HepG2 (cell line): ENCODE results near the gene RPRML. TPM values are rescaled to one million over a fixed set of nuclear protein-coding genes. Genes with fewer than 3 reads are reported as not detected.

Source experiments
- ATM ChIP-seq: fragments of 450-650 bp; IDR thresholded peaks from 2 replicates; pipeline ENCODE4 v1.7.1; 2017; ENCODE audit warnings: mild to moderate bottlenecking, borderline replicate concordance
- DZIP1 ChIP-seq: sonication (generic); formaldehyde crosslinking; IDR thresholded peaks from 2 replicates; pipeline ENCODE4 v1.5.0; 2020; ENCODE audit warnings: mild to moderate bottlenecking, missing genetic modification reagents
- HIC2 ChIP-seq: sonication (generic); formaldehyde crosslinking; IDR thresholded peaks from 2 replicates; pipeline ENCODE4 v1.9.0; 2022; ENCODE audit warnings: low read depth, missing genetic modification reagents
- IRF2 ChIP-seq: IDR thresholded peaks from 2 replicates; pipeline ENCODE4 v1.6.1; 2018; ENCODE audit warnings: missing genetic modification reagents, missing compliant biosample characterization
- MYPOP ChIP-seq: sonication (generic); formaldehyde crosslinking; IDR thresholded peaks from 2 replicates; pipeline ENCODE4 v1.8.1; 2023; ENCODE audit warnings: mild to moderate bottlenecking, moderate library complexity, missing genetic modification reagents
- NFKB2 ChIP-seq: sonication (generic); formaldehyde crosslinking; IDR thresholded peaks from 2 replicates; pipeline ENCODE4 v1.4.0; 2020; ENCODE audit warnings: missing genetic modification reagents, borderline replicate concordance
- NR2F1 ChIP-seq, 2 experiments: fragments of 450-650 bp in 1 of 2; formaldehyde crosslinking in 1 of 2; IDR thresholded peaks; 2 replicates each; pipeline versions ENCODE4 v1.5.0 to v1.6.1; 2016 to 2020; ENCODE audit warnings: mild to moderate bottlenecking in 1 of 2, missing compliant biosample characterization in 1 of 2, missing genetic modification reagents in 1 of 2, moderate library complexity in 1 of 2
- POGZ ChIP-seq: sonication (generic); formaldehyde crosslinking; IDR thresholded peaks from 2 replicates; pipeline ENCODE4 v1.4.0; 2020; ENCODE audit warnings: mild to moderate bottlenecking, missing genetic modification reagents
- TAF15 ChIP-seq: fragments of 200-400 bp; formaldehyde crosslinking; IDR thresholded peaks from one replicate; pipeline ENCODE4 v1.6.1; 2018; ENCODE audit warnings: mild to moderate bottlenecking, low read depth, low read length; ENCODE audit not compliant: poor library complexity, severe bottlenecking
- ZNF574 ChIP-seq: sonication (generic); formaldehyde crosslinking; IDR thresholded peaks from 2 replicates; pipeline ENCODE4 v1.4.0; 2020; ENCODE audit warnings: missing genetic modification reagents
- ZNF687 ChIP-seq: sonication (generic); formaldehyde crosslinking; IDR thresholded peaks from 2 replicates; pipeline ENCODE4 v1.5.1; 2020; ENCODE audit warnings: mild to moderate bottlenecking, missing genetic modification reagents, moderate library complexity
- ZNF770 ChIP-seq: sonication (generic); formaldehyde crosslinking; IDR thresholded peaks from 2 replicates; pipeline ENCODE4 v1.5.0; 2020; ENCODE audit warnings: mild to moderate bottlenecking, missing genetic modification reagents
- polyA plus RNA-seq, 8 experiments: library from polyadenylated mRNA; depleted of rRNA in 3 of 8; stranded (reverse) in 7 of 8; unstranded in 1 of 8; fragments of >200 nt; fragmentation: Illumina TruSeq in 4 of 8; extraction: Trizol in 4 of 8; gene quantifications; 2 replicates each; pipeline versions ENCODE4 v1.2.1 to v1.2.3, GENCODE V29; 2011 to 2016; ENCODE audit warnings: low read depth in 4 of 8, missing spikeins in 1 of 8, mixed read lengths in 1 of 8; ENCODE audit not compliant: insufficient read depth in 1 of 8
- total RNA-seq, 5 experiments: library from RNA; depleted of rRNA; stranded (reverse); fragments of >200 nt; fragmentation: Illumina TruSeq; extraction: Trizol; gene quantifications; 2 replicates each; pipeline ENCODE4 v1.2.3, GENCODE V29; 2016; ENCODE audit warnings: low read depth in 1 of 5

The RPRML gene
- total and polyA plus RNA-seq, 2 of the 13 experiments (the other 11 are each of a cell fraction or from before 2014, with no cell fraction given), result not detected

GRCh38 chr17:46940692-46941404 lies 38.2 kb downstream of the RPRML start (continued):
- TF ChIP-seq NFKB2, result peak; percentile 64; the same call in 1 of the 2 replicates
- peak in 1 of 2 experiments; percentile 60; a peak in 2 of 4 replicates for TF ChIP-seq NR2F1 (CRISPR knock-in tag; IDR thresholded peaks at IDR 0.05)
- TF ChIP-seq IRF2, result peak; percentile 69; the same call in 1 of the 2 replicates
- TF ChIP-seq ZNF687 (CRISPR knock-in tag), result peak; percentile 45
- TF ChIP-seq ATM, result no peak
- TF ChIP-seq TAF15, result no peak
- peak; percentile 68 for TF ChIP-seq ZNF574 (CRISPR knock-in tag)
- TF ChIP-seq ZNF770 (CRISPR knock-in tag), result no peak
- no peak for TF ChIP-seq HIC2 (CRISPR knock-in tag)
- TF ChIP-seq DZIP1 (CRISPR knock-in tag), result no peak
- no peak for TF ChIP-seq POGZ
- TF ChIP-seq MYPOP (CRISPR knock-in tag), result no peak
